PC-3 (cell line): ENCODE measurements around the gene GPR149. TPM values are rescaled to one million over a fixed set of nuclear protein-coding genes. Genes with fewer than 3 reads are reported as not detected.

Experiments
- ATAC-seq: fragments of 200-7000 bp; cut with Tn5 transposase; 2 replicates; pipeline ENCODE4 v1.9.1; 2020; ENCODE audit warnings: mild to moderate bottlenecking, moderate library complexity
- BruUV-seq: library from RNA; stranded (reverse); fragments of 400-500 nt; replicated peaks from 2 replicates; lab custom pipeline; 2021; lab: Mats Ljungman, UMichigan
- CTCF ChIA-PET: fragments of 300-600 bp; sonication (Branson Sonifier 250); formaldehyde crosslinking; loops from one replicate; lab custom pipeline; 2022; ENCODE audit warnings: antibody characterized with exemption; lab: Charles Lee
- POLR2A ChIA-PET: fragments of 300-600 bp; sonication (Branson Sonifier 250); formaldehyde crosslinking; loops from one replicate; lab custom pipeline; 2022; ENCODE audit warnings: antibody characterized with exemption; ENCODE audit not compliant: unreplicated experiment; lab: Charles Lee
- DNase-seq: peaks from one replicate; pipeline ENCODE4 v3.0.0-alpha.2; 2015
- H2AFZ ChIP-seq: fragments of 300-600 bp; sonication (generic); 2 replicates; pipeline ENCODE4 v1.6.0; 2016; ENCODE audit warnings: antibody characterized with exemption, low read length
- H3F3A ChIP-seq: fragments of 300-600 bp; sonication (generic); one replicate; pipeline ENCODE4 v1.6.0; 2017; ENCODE audit warnings: antibody characterized with exemption, low read length, control low read depth, mild to moderate bottlenecking; ENCODE audit not compliant: unreplicated experiment
- H3K27ac ChIP-seq: fragments of 300-600 bp; sonication (generic); 2 replicates; pipeline ENCODE4 v1.5.1; 2016; ENCODE audit warnings: mild to moderate bottlenecking, low read length
- H3K27me3 ChIP-seq: fragments of 300-600 bp; sonication (generic); 2 replicates; pipeline ENCODE4 v1.6.1; 2016; ENCODE audit warnings: low read length, mixed read lengths
- H3K36me3 ChIP-seq: fragments of 300-600 bp; sonication (generic); 2 replicates; pipeline ENCODE4 v1.6.1; 2016; ENCODE audit warnings: low read depth, mixed run types, low read length, mixed read lengths
- H3K4me1 ChIP-seq: fragments of 300-600 bp; sonication (generic); 2 replicates; pipeline ENCODE4 v1.5.1; 2016; ENCODE audit warnings: low read length; ENCODE audit not compliant: insufficient read depth
- H3K4me2 ChIP-seq: fragments of 300-600 bp; sonication (generic); 2 replicates; pipeline ENCODE4 v1.6.0; 2016; ENCODE audit warnings: low read length
- H3K4me3 ChIP-seq: fragments of 300-600 bp; sonication (generic); 2 replicates; pipeline ENCODE4 v1.5.1; 2016; ENCODE audit warnings: mild to moderate bottlenecking, low read length, mixed read lengths
- H3K79me2 ChIP-seq: fragments of 300-600 bp; sonication (generic); 2 replicates; pipeline ENCODE4 v1.6.1; 2017; ENCODE audit warnings: low read length, mixed read lengths
- H3K9ac ChIP-seq: fragments of 300-600 bp; sonication (generic); 2 replicates; pipeline ENCODE4 v1.6.0; 2016; ENCODE audit warnings: mild to moderate bottlenecking, low read length
- H3K9me2 ChIP-seq: fragments of 300-600 bp; sonication (generic); replicated peaks from 2 replicates; pipeline ENCODE4 v1.6.1; 2016; ENCODE audit warnings: mixed run types, low read length, mixed read lengths
- H3K9me3 ChIP-seq: fragments of 300-600 bp; sonication (generic); 2 replicates; pipeline ENCODE4 v1.6.1; 2016; ENCODE audit warnings: low read length, mixed read lengths
- H4K20me1 ChIP-seq: fragments of 300-600 bp; sonication (generic); 2 replicates; pipeline ENCODE4 v1.6.1; 2016; ENCODE audit warnings: low read length, mixed read lengths
- CTCF ChIP-seq: fragments of 300-600 bp; sonication (generic); conservative IDR thresholded peaks from 2 replicates; pipeline ENCODE4 v1.5.1; 2017; ENCODE audit warnings: antibody characterized with exemption, low read depth, mild to moderate bottlenecking, low read length
- EZH2 ChIP-seq: fragments of 300-600 bp; sonication (generic); IDR thresholded peaks from one replicate; pipeline ENCODE4 v1.6.1; 2017; ENCODE audit warnings: antibody characterized with exemption, mild to moderate bottlenecking, low read length; ENCODE audit not compliant: unreplicated experiment
- EZH2phosphoT487 ChIP-seq: fragments of 300-600 bp; sonication (generic); IDR thresholded peaks from 2 replicates; pipeline ENCODE4 v1.6.1; 2018; ENCODE audit warnings: mild to moderate bottlenecking, antibody characterized with exemption, low read length, borderline replicate concordance
- intact Hi-C: fragments of 100-400 bp; cut with micrococcal nuclease; formaldehyde crosslinking; loops from 2 replicates; pipeline ENCODE4 v1.9.0; 2023
- total RNA-seq: library from RNA; depleted of rRNA; stranded (reverse); fragments of >200 nt; gene quantifications from 2 replicates; pipeline ENCODE4 v1.2.3, GENCODE V29; 2014; rRNA removed

Gene GPR149
- total RNA-seq, 1 experiment from 2014 or later: not detected

- H3K9me2 ChIP-seq: no peaks in the 10 kb centered on the region
- H2AFZ ChIP-seq: no peak overlapping the region
- no peaks in the 10 kb centered on the region for H3K9me3 ChIP-seq
- H3K36me3 ChIP-seq: peaks cover 63% of the 10 kb centered on the region
- no peak overlapping the region for H3K9ac ChIP-seq
- intact Hi-C loops: no loop called here
- DNase-seq: no peak
- no peaks in the 10 kb centered on the region for H3K79me2 ChIP-seq
- POLR2A ChIA-PET: no interaction called here
- TF ChIP-seq CTCF (no peak), EZH2 (no peak), EZH2phosphoT487 (no peak)
- no peak overlapping the region for H3K27ac ChIP-seq
- H3F3A ChIP-seq: no peaks in the 10 kb centered on the region
- CTCF ChIA-PET: no interaction called here
- no peak overlapping the region for H3K4me2 ChIP-seq
- no peaks in the 10 kb centered on the region for H3K27me3 ChIP-seq
- no peak overlapping the region for H3K4me3 ChIP-seq
- no peak for ATAC-seq
- no peaks in the 10 kb centered on the region for H4K20me1 ChIP-seq
- no TSS peak for BruUV-seq
- H3K4me1 ChIP-seq: no peaks in the 10 kb centered on the region
Observed at GRCh38 chr3:154294016-154294415, 136.0 kb downstream of the GPR149 start.

- TF ChIP-seq CTCF: no peak
- no peak for TF ChIP-seq EZH2
- TF ChIP-seq EZH2phosphoT487: no peak
- no peak overlapping the region for H2AFZ ChIP-seq
- no peaks in the 10 kb centered on the region for H3K9me2 ChIP-seq
- no peaks in the 10 kb centered on the region for H4K20me1 ChIP-seq
- CTCF ChIA-PET: no interaction called here
- H3K4me3 ChIP-seq: no peak overlapping the region
- POLR2A ChIA-PET: no interaction called here
- no peak for ATAC-seq
- no peaks in the 10 kb centered on the region for H3K79me2 ChIP-seq
- no TSS peak for BruUV-seq
- intact Hi-C loops: no loop called here
- H3F3A ChIP-seq: no peaks in the 10 kb centered on the region
- peaks cover 62% of the 10 kb centered on the region for H3K36me3 ChIP-seq
- no peak overlapping the region for H3K27ac ChIP-seq
- no peaks in the 10 kb centered on the region for H3K9me3 ChIP-seq
- no peak for DNase-seq
- no peaks in the 10 kb centered on the region for H3K27me3 ChIP-seq
- no peak overlapping the region for H3K9ac ChIP-seq
- no peaks in the 10 kb centered on the region for H3K4me1 ChIP-seq
- H3K4me2 ChIP-seq: no peak overlapping the region
Observed at GRCh38 chr3:154290187-154290586, 139.8 kb downstream of the GPR149 start.

Other genes with a start within 250 kb of the GPR149 start
- gene DHX36, start 105.7 kb downstream of the GPR149 start, total RNA-seq: 34.5 and 54.5 TPM in 2 replicates